HCT116 (cell line): ENCODE data around the gene DOCK2. TPM values are rescaled to one million over a fixed set of nuclear protein-coding genes. Genes with fewer than 3 reads are reported as not detected.

Source experiments
- ATAC-seq: fragments of 200-7000 bp; cut with Tn5 transposase; 2 replicates; pipeline ENCODE4 v1.9.1; 2020; ENCODE audit warnings: mild to moderate bottlenecking, moderate library complexity
- BruUV-seq: library from RNA; stranded (reverse); fragments of 400-500 nt; replicated peaks from 2 replicates; lab custom pipeline; 2021; lab: Mats Ljungman, UMichigan
- CTCF ChIA-PET: fragments of 300-600 bp; sonication (Branson Sonifier 250); formaldehyde crosslinking; loops from one replicate; lab custom pipeline; 2021; ENCODE audit warnings: antibody characterized with exemption; lab: Charles Lee
- POLR2A ChIA-PET: fragments of 300-600, 350-600 bp; sonication (Branson Sonifier 250); formaldehyde crosslinking; loops from one replicate; lab custom pipeline; 2021; ENCODE audit warnings: antibody characterized with exemption; lab: Charles Lee
- RAD21 ChIA-PET, 2 experiments: fragments of 300-600 bp; sonication (Branson Sonifier 250); formaldehyde crosslinking; loops; one replicate each; lab custom pipeline; 2023; ENCODE audit warnings: low total read pairs in 2 of 2; ENCODE audit not compliant: uncharacterized antibody in 2 of 2, unreplicated experiment in 2 of 2, low non-redundant PET in 1 of 2; lab: Charles Lee
- DNase-seq: peaks from one replicate; pipeline ENCODE4 v3.0.0-alpha.2; 2010; ENCODE audit warnings: low read depth, low spot score
- H2AFZ ChIP-seq: fragments of 200-600 bp; shearing (Covaris generic), sonication (generic); 2 replicates; pipeline ENCODE4 v1.6.1; 2017; ENCODE audit warnings: low read depth, mixed run types, mixed read lengths, antibody characterized with exemption, low read length; ENCODE audit not compliant: poor library complexity, severe bottlenecking
- H3K27ac ChIP-seq: 2 replicates; pipeline ENCODE4 v1.5.1; 2012; ENCODE audit warnings: low read depth, low read length
- H3K27me3 ChIP-seq: fragments of 200-600 bp; sonication (generic); 2 replicates; pipeline ENCODE4 v1.6.1; 2016; ENCODE audit warnings: mixed run types, low read length, mixed read lengths; ENCODE audit not compliant: insufficient read depth
- H3K36me3 ChIP-seq, 2 experiments: fragments of 200-500 bp in 1 of 2; fragments of 200-600 bp in 1 of 2; sonication (Bioruptor generic) in 1 of 2; sonication (generic) in 1 of 2; 2 replicates each; pipeline versions ENCODE4 v1.5.1 to v1.6.1; 2014 to 2016; ENCODE audit warnings: low read length in 2 of 2, inconsistent platforms in 1 of 2, mixed read lengths in 1 of 2, mixed run types in 1 of 2; ENCODE audit not compliant: insufficient read depth in 2 of 2, control insufficient read depth in 1 of 2
- H3K4me1 ChIP-seq, 2 experiments: fragments of 200-600 bp in 1 of 2; sonication (generic) in 1 of 2; 2 replicates each; pipeline versions ENCODE4 v1.5.1 to v1.6.1; 2012 to 2017; ENCODE audit warnings: low read length in 2 of 2, inconsistent platforms in 1 of 2, mild to moderate bottlenecking in 1 of 2, mixed read lengths in 1 of 2, mixed run types in 1 of 2, moderate library complexity in 1 of 2; ENCODE audit not compliant: insufficient read depth in 2 of 2, control insufficient read depth in 1 of 2
- H3K4me2 ChIP-seq: fragments of 200-600 bp; sonication (generic); 2 replicates; pipeline ENCODE4 v1.6.1; 2017; ENCODE audit warnings: mixed run types, low read length, mixed read lengths
- H3K4me3 ChIP-seq, 2 experiments: fragments of 200-600 bp in 1 of 2; sonication (generic) in 1 of 2; replicated peaks in 1 of 2; 2 replicates each; pipeline ENCODE4 v1.5.1; 2011 to 2016; ENCODE audit warnings: low read length in 2 of 2, control low read depth in 1 of 2, low read depth in 1 of 2, mild to moderate bottlenecking in 1 of 2, mixed read lengths in 1 of 2, mixed run types in 1 of 2
- H3K79me2 ChIP-seq: fragments of 200-600 bp; sonication (generic); 2 replicates; pipeline ENCODE4 v1.6.1; 2017; ENCODE audit warnings: mild to moderate bottlenecking, mixed run types, low read length, moderate library complexity, mixed read lengths; ENCODE audit not compliant: insufficient read depth
- H3K9ac ChIP-seq: fragments of 200-600 bp; sonication (generic); 2 replicates; pipeline ENCODE4 v1.6.1; 2016; ENCODE audit warnings: low read length, mixed read lengths
- H3K9me2 ChIP-seq: fragments of 200-600 bp; sonication (generic), shearing (Covaris generic); 2 replicates; pipeline ENCODE4 v1.6.1; 2017; ENCODE audit warnings: mixed run types, mild to moderate bottlenecking, moderate library complexity; ENCODE audit not compliant: insufficient read depth
- H3K9me3 ChIP-seq, 2 experiments: fragments of 200-500 bp in 1 of 2; fragments of 200-600 bp in 1 of 2; sonication (Bioruptor generic) in 1 of 2; sonication (generic) in 1 of 2; 2 replicates each; pipeline ENCODE4 v1.6.1; 2014 to 2017; ENCODE audit warnings: low read length in 2 of 2, mixed read lengths in 2 of 2, inconsistent platforms in 1 of 2, low read depth in 1 of 2, mild to moderate bottlenecking in 1 of 2, mixed run types in 1 of 2, moderate library complexity in 1 of 2; ENCODE audit not compliant: control insufficient read depth in 1 of 2, insufficient read depth in 1 of 2
- H4K20me1 ChIP-seq: fragments of 200-600 bp; sonication (generic), shearing (Covaris generic); 2 replicates; pipeline ENCODE4 v1.6.1; 2017; ENCODE audit warnings: mixed run types, mild to moderate bottlenecking, moderate library complexity; ENCODE audit not compliant: insufficient read depth
- CEBPB ChIP-seq: IDR thresholded peaks from 2 replicates; pipeline ENCODE4 v1.6.1; 2012; ENCODE audit warnings: low read depth
- CTCF ChIP-seq, 3 experiments: fragments of 200-600 bp in 1 of 3; sonication (generic) in 1 of 3; IDR thresholded peaks in 2 of 3; conservative IDR thresholded peaks in 1 of 3; 2 replicates each; pipeline ENCODE4 v1.5.1; 2012 to 2017; ENCODE audit warnings: low read depth in 2 of 3, low read length in 2 of 3, antibody characterized with exemption in 1 of 3, borderline replicate concordance in 1 of 3, control low read depth in 1 of 3, mild to moderate bottlenecking in 1 of 3, mixed read lengths in 1 of 3, mixed run types in 1 of 3, moderate library complexity in 1 of 3; ENCODE audit not compliant: insufficient read depth in 1 of 3
- EZH2 ChIP-seq: fragments of 200-600 bp; sonication (generic); IDR thresholded peaks from 2 replicates; pipeline ENCODE4 v1.6.1; 2017; ENCODE audit warnings: antibody characterized with exemption, mixed run types
- EZH2phosphoT487 ChIP-seq: fragments of 200-600 bp; IDR thresholded peaks from 2 replicates; pipeline ENCODE4 v1.6.1; 2018; ENCODE audit warnings: antibody characterized with exemption, borderline replicate concordance
- JUND ChIP-seq: IDR thresholded peaks from 2 replicates; pipeline ENCODE4 v1.6.1; 2012
- MAX ChIP-seq: IDR thresholded peaks from 2 replicates; pipeline ENCODE4 v1.6.1; 2012
- POLR2A ChIP-seq: IDR thresholded peaks from 2 replicates; pipeline ENCODE4 v1.7.0; 2011; ENCODE audit warnings: borderline replicate concordance; ENCODE audit not compliant: insufficient read depth, insufficient read length; ENCODE audit errors: extremely low read depth
- SIN3A ChIP-seq: IDR thresholded peaks from 2 replicates; pipeline ENCODE4 v1.6.1; 2012; ENCODE audit warnings: low read depth
- SRF ChIP-seq: IDR thresholded peaks from 2 replicates; pipeline ENCODE4 v1.6.1; 2012; ENCODE audit warnings: low read depth
- TCF7L2 ChIP-seq: IDR thresholded peaks from 2 replicates; pipeline ENCODE4 v1.7.0; 2011; ENCODE audit warnings: borderline replicate concordance, inconsistent platforms; ENCODE audit not compliant: insufficient read depth, insufficient read length; ENCODE audit errors: extremely low read depth
- YY1 ChIP-seq: IDR thresholded peaks from 2 replicates; pipeline ENCODE4 v1.6.1; 2011; ENCODE audit warnings: low read length, low read depth, moderate library complexity, mild to moderate bottlenecking; ENCODE audit not compliant: insufficient replicate concordance; ENCODE audit errors: extremely low read depth
- ZBTB33 ChIP-seq: IDR thresholded peaks from 2 replicates; pipeline ENCODE4 v1.6.1; 2011; ENCODE audit warnings: mild to moderate bottlenecking, low read length, moderate library complexity; ENCODE audit not compliant: insufficient replicate concordance; ENCODE audit errors: extremely low read depth
- ZNF274 ChIP-seq: fragments of 200-500 bp; sonication (Bioruptor generic); IDR thresholded peaks from 2 replicates; pipeline ENCODE4 v1.6.1; 2014; ENCODE audit warnings: mild to moderate bottlenecking, low read depth, low read length, inconsistent platforms
- intact Hi-C: fragments of 100-400 bp; cut with micrococcal nuclease; formaldehyde crosslinking; loops from 2 replicates; pipeline ENCODE4 v1.10.0; 2022
- total RNA-seq: library from RNA; stranded (reverse); gene quantifications from one replicate; pipeline ENCODE4 v1.2.1, GENCODE V29; 2021; ENCODE audit not compliant: unreplicated experiment

DOCK2 gene
- total RNA-seq, 1 experiment from 2014 or later: 0.89 TPM

GRCh38 chr5:169988947-169989346 lies 351.9 kb downstream of the DOCK2 start:
- BruUV-seq: no TSS peak
- Histone ChIP-seq H3K36me3 (no peaks in the 10 kb centered on the region), H3K27ac (no peak overlapping the region), H3K4me1 (no peaks in the 10 kb centered on the region), H3K79me2 (no peaks in the 10 kb centered on the region), H4K20me1 (no peaks in the 10 kb centered on the region), H3K27me3 (peaks cover 75% of the 10 kb centered on the region), H3K4me3 (no peak overlapping the region), H3K9me2 (no peaks in the 10 kb centered on the region), H3K4me2 (no peak overlapping the region), H2AFZ (no peak overlapping the region), H3K9ac (no peak overlapping the region), H3K9me3 (no peaks in the 10 kb centered on the region)
- ATAC-seq (no peak), DNase-seq (no peak)
- TF ChIP-seq POLR2A (no peak), SIN3A (no peak), JUND (no peak), EZH2phosphoT487 (no peak), ZBTB33 (no peak), MAX (no peak), ZNF274 (no peak), TCF7L2 (no peak), CTCF (IDR thresholded peaks at IDR 0.05 in 2 of 3, conservative IDR thresholded peaks at IDR 0.05 in 1 of 3; ENCODE audit: borderline replicate concordance in 1 of 3, insufficient read depth in 1 of 3, low read depth in 2 of 3, low read length in 2 of 3) (no peak), EZH2 (no peak), SRF (no peak), YY1 (no peak), CEBPB (no peak)
- POLR2A ChIA-PET: no interaction called here
- intact Hi-C loops: no loop called here
- RAD21 ChIA-PET: no interaction called here
- CTCF ChIA-PET: no interaction called here
